Right hindlimb (tissue), 1 donor: ENCODE results near the gene RNU4-1.
"Not testable (repeated sequence)": the region's sequence is repeated elsewhere in the genome, so short reads cannot be mapped to it uniquely, and the experiment has no call there.

Source experiments
- DNase-seq: peaks from one replicate; pipeline ENCODE4 v3.0.0-alpha.2; 2018

The RNU4-1 gene

DNA sequence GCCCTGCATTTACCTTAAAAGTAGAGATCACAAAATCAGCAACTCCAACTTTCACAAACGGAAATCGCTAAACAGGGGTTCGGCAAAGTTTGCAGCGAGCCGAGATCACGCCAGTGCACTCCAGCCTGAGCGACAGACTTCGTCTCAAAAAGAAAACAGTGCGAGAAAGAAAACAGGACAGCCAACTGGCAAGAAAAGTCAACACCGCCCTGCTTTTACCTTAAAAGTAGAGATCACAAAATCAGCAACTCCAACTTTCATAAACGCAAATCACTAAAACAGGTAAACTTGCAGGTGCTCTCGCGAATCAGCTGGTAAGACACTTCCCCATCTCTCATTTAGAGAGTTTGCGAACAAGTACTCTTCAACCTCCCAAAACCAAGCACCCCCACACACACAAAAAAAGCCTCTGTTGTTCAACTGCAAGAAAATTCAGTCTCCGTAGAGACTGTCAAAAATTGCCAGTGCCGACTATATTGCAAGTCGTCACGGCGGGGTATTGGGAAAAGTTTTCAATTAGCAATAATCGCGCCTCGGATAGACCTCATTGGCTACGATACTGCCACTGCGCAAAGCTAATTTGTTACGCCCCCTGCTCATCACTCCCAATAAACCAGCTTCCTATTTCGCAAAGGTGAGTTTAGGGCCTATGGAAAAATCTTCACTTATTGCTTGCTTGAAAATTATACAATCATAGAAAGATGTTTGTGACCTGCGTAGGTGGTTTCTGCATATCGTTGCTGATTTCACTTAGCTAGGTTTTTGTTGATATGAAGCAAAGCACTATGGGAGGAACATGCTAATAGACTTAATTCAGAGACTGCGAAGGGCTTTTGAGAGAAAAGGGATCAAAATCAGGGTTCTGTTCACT is at the start of gene RNU4-1:
RNU4-1 (minus strand) TSS at position 577 of the 871 bp plus-strand sequence.
- DNase-seq: peak; percentile 88

DNA sequence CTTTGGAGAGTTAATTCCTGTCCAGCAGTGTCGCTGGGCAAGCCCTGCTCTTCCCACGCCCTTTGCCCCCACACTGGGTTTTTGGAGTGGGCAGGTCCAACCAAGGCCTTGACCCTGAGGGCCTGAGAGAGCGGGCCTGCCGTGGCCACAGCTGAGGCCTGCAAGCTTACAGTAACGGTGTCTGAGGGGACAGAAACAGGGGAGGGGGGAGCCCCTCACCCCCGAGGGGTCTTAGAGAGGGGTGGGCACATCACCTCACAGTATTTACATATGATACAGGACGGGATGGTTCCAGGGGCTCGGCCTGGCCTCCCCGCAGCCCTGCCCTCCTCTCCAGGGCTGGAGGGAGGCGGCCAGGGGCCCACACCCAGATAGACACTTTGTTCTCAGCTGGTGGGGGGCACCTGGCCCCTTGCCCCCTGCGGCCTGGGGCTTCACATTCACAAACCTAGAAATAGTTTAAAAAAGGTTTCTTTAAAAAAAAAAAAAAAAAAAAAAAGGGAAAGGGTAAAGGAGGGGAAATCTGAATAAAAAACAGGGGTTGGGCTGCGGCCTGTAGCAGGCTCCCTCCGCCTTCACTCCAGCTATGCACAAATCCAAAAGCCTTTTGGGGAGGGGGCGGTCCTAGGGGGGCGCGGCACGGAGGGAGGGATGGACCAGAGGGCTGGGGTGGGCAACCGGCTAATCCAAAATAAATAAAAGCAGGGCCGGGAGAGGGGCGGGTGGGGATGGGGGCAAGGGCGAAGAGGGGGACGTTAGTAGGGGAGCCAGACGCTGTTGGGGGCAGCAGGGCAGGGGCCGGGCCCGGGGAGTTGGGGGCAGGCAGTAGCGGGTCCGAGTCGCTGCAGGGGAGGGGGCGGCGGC is 49.4 kb upstream of the RNU4-1 start:
- no peak for DNase-seq

DNA sequence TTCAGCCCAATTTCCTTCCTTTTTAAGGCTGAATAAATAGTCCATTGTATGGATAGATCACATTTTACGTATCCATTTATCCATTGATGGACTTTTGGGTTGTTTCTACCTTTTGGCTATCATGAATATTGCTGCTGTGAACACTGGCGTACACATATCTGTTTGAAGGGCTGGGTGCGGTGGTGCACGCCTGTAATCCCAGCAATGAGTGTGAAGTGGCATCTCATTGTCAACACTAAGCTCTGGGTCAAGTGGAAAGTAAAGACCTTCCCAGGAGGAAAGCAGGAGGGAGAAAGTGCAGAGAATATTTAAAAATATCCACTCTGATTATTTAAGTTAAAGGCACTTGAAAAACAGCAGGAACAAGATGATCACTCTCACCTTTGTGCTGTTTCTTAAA is 46.2 kb upstream of the RNU4-1 start:
- DNase-seq: no peak

DNA sequence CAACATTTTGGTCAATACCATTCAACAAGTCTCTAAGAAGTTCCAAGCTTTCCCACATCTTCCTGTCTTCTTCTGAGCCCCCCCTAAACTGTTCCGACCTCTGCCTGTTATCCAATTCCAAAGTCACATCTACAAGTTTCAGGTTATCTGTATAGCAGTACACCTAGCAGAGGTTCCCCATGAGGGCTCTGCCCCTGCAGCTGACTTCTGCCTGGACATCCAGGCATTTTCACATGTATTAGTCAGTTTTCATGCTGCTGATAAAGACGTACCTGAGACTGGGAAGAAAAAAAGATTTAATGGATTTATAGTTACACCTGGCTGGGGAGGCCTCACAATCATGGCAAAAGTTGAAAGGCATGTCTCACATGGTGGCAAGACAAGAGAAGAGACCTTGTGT is 44.7 kb upstream of the RNU4-1 start:
- no peak for DNase-seq

DNA sequence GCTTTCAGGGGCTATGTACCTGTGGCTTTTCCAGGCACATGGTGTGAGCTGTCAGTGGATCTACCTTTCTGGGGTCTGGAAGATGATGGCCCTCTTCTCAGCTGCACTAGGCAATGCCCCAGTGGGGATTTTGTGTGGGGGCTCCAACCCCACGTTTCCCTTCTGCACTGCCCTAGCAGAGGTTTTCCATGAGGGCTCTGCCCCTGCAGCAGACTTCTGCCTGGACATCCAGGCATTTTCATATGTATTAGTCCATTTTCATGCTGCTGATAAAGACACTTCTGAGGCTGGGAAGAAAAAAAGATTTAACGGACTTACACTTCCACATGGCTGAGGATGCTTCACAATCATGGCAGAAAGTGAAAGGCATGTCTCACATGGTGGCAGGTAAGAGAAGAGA is 43.4 kb upstream of the RNU4-1 start:
- not testable (repeated sequence) for DNase-seq

DNA sequence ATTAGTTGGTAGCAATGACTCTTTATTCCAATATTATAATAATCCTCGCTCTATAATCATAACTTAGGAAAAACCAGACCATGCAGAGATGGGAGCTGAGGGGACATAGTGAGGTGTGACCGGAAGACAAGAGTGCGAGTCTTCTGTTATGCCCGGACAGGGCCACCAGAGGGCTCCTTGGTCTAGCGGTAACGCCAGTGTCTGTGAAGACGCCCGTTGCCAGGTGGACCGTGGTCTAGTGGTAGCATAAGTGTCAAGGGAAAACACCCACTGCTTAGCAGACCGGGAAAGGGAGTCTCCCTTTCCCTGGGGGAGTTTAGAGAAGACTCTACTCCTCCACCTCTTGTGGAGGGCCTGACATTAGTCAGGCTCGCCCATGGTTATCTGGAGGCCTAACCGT is 42.4 kb upstream of the RNU4-1 start:
- DNase-seq: not testable (repeated sequence)

DNA sequence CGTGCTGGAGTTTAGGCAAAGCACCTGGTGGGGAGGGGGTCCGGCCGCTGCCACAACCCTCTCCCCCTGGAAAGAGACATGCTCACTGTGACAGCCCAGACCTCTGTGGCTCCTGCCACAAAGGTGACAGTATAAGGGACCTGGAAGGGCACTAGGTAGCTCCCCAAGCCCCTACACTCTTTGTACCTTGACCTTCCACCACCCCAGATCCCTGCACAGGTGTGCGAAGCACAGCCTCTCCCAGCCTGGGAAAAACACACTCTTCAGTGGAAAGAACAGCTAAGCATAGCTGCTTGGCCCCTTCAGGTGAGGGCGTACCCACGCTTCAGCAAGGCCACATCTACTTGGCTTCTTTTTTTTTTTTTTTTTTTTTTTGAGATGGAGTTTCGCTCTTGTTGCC is 39.5 kb upstream of the RNU4-1 start:
- DNase-seq: no peak

DNA sequence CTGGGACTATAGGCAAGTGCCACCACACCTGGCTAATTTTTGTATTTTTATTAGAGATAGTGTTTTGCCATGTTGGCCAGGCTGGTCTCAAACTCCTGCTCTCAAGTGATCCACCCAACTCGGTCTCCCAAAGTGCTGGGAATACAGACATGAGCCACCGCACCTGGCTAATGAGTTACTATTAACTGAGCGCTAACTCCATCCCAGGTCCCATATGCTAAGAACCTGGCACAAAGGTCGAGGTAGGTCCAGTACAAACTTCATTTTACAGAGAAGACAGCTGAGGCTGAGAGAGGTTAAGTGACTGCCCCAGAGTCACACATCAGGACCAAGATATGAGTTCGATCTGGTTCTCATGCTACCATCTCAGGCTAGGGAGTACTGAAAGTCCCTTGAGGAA is 39.0 kb upstream of the RNU4-1 start:
- DNase-seq: no peak

DNA sequence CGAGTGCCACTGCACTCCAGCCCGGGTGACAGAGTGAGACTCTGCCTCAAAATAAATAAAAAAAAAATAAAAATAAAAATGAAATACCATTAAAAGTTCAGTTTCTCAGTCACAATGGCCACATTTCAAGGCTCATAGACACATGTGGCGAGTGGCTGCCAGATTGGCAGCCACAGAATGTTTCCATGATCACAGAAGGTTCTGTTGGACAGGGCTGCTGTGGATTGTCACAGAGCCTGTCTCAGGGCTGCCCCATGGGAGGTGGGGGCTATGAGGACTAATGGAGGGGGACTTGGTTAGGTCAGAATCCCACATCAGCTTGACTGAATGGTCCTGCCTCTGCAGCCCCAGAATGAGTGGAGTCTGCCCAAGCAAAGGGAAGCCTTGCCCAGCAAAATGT is 38.4 kb upstream of the RNU4-1 start:
- no peak for DNase-seq

DNA sequence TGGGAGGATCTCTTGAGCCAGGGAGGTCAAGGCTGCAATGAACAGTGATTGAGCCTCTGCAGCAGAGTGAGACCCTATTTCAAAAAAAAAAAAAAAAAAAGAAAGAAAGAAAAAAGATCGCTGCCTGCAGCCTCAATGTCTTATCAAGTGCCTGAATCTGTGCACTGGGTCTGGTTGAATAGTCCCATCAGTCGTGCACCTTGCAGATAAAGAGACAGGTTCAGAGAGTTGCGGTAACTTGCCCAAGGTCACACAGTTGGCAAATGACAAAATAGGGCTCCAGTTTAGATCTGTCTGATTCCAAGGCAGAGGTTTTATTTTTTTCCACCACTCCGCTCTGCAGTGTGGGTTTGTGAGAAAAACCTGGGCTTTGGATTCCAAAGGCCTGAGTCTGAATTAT is 35.2 kb upstream of the RNU4-1 start:
- DNase-seq: no peak

DNA sequence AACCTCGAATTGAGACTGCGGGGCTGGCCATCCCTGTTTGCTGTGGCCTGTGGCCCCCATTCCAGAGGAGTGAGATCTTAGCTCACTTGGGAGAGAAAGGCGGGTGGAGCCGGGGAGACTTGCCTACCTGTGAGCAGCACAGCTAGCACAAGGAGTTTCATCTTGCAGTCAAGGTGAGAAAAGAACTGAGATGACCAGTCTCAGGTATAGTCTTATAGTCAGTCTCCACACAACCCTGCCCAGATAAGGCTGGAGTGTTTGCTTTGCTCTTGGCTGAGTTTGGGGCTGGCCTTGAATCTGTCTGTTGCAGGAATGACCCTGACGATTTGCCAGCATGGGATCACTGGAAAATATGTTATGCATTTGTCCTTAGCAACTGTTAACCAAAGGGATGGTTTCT is 34.6 kb upstream of the RNU4-1 start, which contains the start of gene PLA2G1B:
PLA2G1B (minus strand) TSS at position 187 of the 400 bp plus-strand sequence; CDS start at position 161, 26 bp downstream.
- DNase-seq: no peak

DNA sequence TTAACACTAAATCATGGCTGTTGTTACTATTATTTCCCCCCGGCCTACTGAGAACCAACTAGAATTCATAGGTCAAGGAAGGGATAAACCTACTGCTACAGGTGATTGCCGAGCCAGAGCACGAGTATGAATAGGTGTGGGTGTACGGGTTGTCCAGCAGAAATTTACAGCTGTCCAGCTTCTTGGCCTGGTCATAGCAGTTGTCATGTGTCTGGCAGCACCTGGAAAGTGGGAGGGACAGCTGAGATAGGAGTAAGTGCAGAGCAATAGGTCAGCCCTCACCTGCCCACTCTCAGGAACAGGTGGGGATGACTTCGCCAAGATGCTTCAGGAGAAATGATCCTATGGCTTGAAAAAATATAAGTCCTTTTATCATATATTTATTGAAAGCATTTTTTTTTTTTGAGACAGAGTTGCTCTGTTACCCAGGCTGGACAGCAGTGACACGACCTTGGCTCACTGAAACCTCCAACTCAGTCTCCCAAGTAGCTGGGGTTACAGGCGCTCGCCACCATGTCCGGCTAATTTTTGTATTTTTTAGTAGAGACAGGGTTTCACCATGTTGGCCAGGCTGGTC is 31.9 kb upstream of the RNU4-1 start:
- DNase-seq: no peak

DNA sequence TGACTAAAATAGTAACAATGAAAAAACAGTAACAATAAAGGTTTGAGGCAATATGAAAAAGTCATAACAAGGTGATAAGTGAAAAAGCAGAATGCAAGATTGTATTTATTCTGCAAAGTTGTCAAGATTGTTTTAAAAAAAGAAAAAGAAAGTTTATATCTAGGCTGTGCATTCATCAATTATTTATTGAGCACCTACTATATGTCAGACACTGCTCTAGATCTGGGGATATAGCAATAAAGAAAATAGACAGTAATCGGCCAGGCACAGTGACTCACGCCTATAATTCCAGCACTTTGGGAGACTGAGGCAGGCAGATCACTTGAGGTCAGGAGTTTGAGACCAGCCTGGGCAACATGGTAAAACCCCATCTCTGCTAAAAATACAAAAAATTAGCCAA is 30.7 kb upstream of the RNU4-1 start:
- no peak for DNase-seq

DNA sequence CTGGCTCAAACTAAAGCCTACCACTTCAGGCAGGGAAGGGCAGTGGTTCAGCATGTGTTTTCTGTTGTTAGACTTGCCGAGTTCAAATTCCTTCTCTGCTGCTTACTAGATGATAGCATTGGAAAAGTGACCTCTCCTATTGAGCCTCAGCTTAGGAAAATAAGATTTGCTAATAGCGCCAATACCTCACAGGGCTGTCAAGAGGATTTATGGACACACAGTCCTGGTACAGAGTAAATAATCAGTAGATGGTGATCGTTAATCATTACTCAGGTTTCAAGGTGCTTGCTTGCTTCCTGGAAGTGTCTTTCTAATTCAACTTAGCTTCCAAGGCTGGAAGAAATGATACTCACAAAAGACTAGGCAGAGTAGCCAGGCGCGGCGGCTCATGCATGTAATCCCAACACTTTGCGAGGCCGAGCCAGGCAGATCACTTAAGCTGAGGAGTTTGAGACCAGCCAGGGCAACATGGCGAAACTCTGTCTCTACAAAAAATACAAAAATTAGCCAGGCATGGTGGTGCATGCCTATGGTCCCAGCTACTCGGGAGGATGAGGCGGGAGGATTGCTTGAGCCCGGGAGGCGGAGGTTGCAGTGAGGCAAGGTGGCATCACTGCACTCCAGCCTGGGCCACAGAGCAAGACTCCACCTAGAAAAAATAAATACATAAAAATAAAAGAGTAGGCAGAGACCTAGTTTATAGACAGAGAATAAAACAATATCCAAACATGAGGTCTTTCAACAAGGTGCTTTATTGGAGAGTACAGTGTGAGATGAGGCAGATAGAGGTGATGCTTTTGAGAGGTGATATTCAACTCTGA is 28.6 kb upstream of the RNU4-1 start:
- no peak for DNase-seq

DNA sequence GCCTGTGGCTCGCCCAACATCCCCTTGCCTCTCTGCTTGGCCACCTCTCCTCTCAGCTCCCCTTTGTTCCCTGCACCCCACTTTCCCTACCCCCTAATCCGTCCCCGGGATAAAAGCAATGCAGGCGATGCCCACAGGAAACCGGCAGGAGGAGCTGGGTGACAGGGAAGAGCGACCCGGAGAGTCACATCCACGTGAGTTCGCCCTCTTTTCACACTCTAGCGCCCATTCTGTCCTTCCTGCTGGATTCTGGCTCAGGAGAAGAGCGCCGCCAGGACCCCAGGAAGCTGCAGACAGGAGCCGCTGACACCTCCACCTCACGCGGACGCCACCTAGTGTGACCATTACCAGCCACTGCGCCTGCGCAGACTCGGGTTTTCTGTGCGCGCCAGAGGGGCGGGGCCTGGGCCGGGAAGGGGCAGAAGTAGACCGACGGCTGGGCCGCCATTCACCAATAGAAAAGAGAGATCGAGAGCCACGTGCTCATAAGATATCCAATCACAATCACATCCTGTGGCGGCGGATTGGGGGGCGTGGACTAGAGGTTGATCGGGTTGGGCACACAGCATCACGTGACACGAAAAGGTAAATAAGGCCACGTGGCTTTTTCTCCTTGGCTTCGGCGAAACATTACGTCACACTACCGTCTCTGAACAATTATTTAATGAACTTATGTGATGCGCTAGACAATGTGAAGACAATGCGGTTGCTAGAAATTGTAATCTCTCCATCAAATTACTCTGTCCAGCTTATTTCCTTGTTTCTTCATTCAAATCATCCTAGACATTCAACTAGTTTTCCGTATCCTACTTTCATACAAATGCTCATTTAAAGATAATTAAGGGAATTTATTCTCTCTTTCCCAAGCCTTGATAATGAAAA is 24.4 kb upstream of the RNU4-1 start:
- peak; percentile 99 for DNase-seq

DNA sequence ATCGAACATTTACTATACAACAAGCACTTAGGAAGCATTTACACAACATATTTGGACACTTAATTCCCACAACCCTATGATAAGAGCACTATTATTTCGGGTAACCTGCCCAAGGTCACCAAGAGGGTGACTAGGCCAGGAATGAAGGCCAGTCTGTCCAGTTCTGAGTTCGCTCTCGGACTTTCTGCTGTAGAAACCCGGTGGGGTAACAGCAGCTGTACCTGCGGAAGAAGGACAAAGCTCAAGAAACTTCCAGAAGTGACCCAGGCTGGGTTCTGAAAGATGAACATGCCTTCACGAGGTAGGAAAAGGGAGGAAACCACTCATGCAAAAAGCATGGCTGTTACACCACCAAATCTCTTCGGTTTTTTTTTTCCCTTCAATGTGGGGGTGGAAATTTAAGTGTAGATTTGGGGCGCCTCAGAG is 23.8 kb upstream of the RNU4-1 start:
- no peak for DNase-seq

DNA sequence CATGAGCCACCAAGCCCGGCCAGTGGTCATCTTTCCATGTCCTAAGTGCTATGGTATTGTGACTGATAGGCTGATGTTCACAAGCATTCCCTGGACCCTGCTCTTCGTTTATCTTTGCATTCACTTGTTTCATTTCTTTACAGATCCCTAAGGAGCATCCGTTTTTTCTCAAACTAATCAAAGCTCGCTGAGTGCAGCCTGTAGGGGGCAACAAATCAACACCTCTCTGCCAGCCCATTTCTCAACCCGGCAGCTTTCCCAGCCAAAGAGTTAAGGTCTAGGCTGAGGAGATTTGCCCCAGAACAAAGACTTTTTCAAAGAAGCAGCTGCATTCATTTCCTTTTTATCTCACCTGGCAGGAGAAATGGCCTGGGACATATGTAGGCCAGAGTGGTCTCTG is 21.2 kb upstream of the RNU4-1 start:
- no peak for DNase-seq

DNA sequence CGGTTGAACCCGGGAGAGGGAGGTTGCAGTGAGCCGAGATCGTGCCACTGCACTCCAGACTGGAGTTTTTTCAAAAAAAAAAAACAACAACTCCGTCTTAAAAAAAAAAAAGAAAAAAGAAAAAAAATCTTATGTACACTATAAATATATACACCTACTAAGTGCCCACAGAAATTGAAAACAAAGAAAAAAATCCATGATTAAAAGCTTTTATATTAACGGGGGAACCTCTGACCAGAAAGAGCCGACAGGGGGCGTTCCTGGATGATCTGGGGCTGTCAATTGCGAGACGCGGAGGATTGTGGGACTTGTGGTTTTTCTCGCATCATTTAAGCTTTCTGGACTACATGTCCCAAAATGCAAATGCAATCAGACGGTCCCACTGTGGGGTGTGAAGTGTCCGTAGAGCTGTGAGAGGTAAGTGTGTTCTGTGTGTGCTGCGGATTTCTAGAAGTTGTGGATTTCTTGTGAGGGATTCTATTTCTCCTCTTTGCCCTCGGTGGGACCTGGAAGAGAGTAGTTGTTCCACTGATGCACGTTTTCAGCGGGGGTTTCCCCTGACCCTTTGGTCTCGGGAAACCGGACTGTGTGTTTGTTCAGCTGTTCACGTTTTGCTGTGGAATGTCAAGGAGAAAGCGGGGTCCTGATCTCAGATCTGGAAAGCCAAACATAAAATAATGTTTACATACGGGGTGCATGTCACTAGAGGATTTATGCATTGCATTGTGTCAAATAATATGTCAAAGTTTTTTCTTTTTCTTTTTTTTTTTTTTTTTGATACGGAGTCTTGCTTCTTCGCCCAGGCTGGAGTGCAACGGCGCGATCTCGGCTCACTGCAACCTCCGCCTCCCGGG is 9.2 kb upstream of the RNU4-1 start, which contains the start of gene SIRT4:
SIRT4 (plus strand) TSS at position 360 of the 854 bp plus-strand sequence. CDS start 1,241 bp downstream, outside the sequence.
- peak; percentile 92 for DNase-seq

DNA sequence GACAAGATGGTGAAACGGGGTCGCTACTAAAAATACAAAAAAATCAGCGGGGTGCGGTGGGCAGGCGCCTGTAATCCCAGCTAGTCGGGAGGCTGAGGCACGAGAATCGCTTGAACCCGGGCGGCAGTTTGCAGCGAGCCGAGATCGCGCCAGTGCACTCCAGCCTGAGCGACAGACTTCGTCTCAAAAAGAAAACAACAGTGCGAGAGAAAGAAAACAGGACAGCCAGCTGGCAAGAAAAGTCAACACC is 701 bp downstream of the RNU4-1 start:
- no peak for DNase-seq

DNA sequence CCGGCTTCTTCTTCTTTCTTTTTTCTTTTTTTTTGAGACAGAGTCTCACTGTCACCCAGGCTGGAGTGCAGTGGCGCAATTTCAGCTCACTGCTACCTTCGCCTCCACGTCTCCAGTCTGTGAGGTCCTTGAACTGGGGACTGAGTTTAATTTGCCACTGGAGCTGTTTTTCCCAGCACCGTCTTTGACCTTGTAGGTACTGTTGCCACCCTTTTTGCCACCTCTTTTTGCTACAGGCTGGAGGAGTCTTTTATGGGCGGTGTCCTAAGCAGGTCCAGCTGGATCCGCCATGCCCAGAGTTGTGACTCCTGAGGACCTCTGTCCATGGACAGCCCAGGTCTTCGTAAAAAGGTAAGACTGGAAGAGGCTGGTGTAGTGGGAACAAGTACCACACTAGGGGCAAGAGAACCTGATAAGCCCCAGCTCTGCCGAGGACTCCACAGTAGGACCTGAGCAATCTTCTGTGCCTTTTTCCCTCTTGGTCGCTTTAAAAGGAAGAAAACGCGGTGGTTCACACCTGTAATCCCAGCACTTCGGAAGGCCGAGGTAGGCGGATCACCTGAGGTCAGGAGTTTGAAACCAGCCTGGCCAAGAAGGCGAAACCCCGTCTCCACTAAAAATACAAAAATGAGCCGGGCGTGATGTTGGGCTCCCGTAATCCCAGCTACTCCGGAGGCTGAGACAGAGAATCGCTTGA is 2.3 kb downstream of the RNU4-1 start:
- peak; percentile 35 for DNase-seq
